Stimulated activated naive B cell treated with anti-CD40 and anti-IgM and Interleukin-4, amounts not matched to agents 10 μg/mL and 1 μg/mL and 100 μg/mL, for 72 hours (primary cell): ENCODE results near the gene SLC27A1.

Experiments
- ATAC-seq, 2 donors: fragments of 150-1000 bp; cut with Tn5 transposase; replicated peaks; 2 replicates each; pipeline ENCODE4 v1.10.0; 2021; ENCODE audit warnings: moderate library complexity in 1 of 2
- DNase-seq: peaks from one replicate; pipeline ENCODE4 v3.0.0; 2021
- H3K27ac Mint-ChIP-seq: one replicate; pipeline ENCODE4 v1.8.0; 2022; ENCODE audit warnings: mild to moderate bottlenecking, mixed read lengths
- H3K27me3 Mint-ChIP-seq, 2 donors: one replicate each; pipeline ENCODE4 v1.8.0; 2022; ENCODE audit warnings: mixed read lengths in 2 of 2
- H3K36me3 Mint-ChIP-seq, 2 donors: one replicate each; pipeline ENCODE4 v1.8.0; 2022; ENCODE audit warnings: mixed read lengths in 2 of 2, mild to moderate bottlenecking in 1 of 2
- H3K4me1 Mint-ChIP-seq, 2 donors: one replicate each; pipeline ENCODE4 v1.8.0; 2022; ENCODE audit warnings: mixed read lengths in 2 of 2, mild to moderate bottlenecking in 1 of 2
- H3K4me3 Mint-ChIP-seq, 2 donors: one replicate each; pipeline ENCODE4 v1.8.0; 2022; ENCODE audit warnings: mild to moderate bottlenecking in 2 of 2, mixed read lengths in 2 of 2, moderate library complexity in 1 of 2
- H3K9me3 Mint-ChIP-seq, 2 donors: one replicate each; pipeline ENCODE4 v1.8.0; 2022; ENCODE audit warnings: mixed read lengths in 2 of 2, mild to moderate bottlenecking in 1 of 2

Gene SLC27A1

GRCh38 chr19:17519967-17520366, 49.6 kb downstream of the SLC27A1 start:
- H3K27me3 Mint-ChIP-seq, result no peaks in the 10 kb centered on the region
- H3K4me3 Mint-ChIP-seq, result no peak overlapping the region
- peaks cover 38 to 49% of the 10 kb centered on the region in 2 donors for H3K4me1 Mint-ChIP-seq
- peaks cover 51 to 63% of the 10 kb centered on the region in 2 donors for H3K36me3 Mint-ChIP-seq
- DNase-seq (no peak), ATAC-seq (no peak)
- peaks cover 7 to 11% of the 10 kb centered on the region in 2 donors for H3K9me3 Mint-ChIP-seq
- H3K27ac Mint-ChIP-seq, result peak overlapping the region; percentile 69

GRCh38 chr19:17520865-17521264, 50.5 kb downstream of the SLC27A1 start:
- H3K9me3 Mint-ChIP-seq, result peaks cover 7 to 11% of the 10 kb centered on the region in 2 donors
- no peak overlapping the region for H3K4me3 Mint-ChIP-seq

GRCh38 chr19:17522988-17523872, 52.9 kb downstream of the SLC27A1 start:
- Mint-ChIP-seq H3K27ac (peak overlapping the region; percentile 90), H3K9me3 (peaks cover 3 to 8% of the 10 kb centered on the region in 2 donors), H3K4me1 (peaks cover 47 to 65% of the 10 kb centered on the region in 2 donors), H3K4me3 (peak overlapping the region; percentile 49 to 69), H3K27me3 (no peaks in the 10 kb centered on the region), H3K36me3 (peaks cover 38 to 53% of the 10 kb centered on the region in 2 donors)
- peak; percentile 95 for DNase-seq
- ATAC-seq, result peak; percentile 82 to 84

More at GRCh38 chr19:17520865-17521264, 50.5 kb downstream of the SLC27A1 start:
- Mint-ChIP-seq H3K36me3 (peaks cover 52 to 66% of the 10 kb centered on the region in 2 donors), H3K27ac (no peak overlapping the region), H3K4me1 (peaks cover 43 to 55% of the 10 kb centered on the region in 2 donors), H3K27me3 (no peaks in the 10 kb centered on the region)
- DNase-seq, result no peak
- no peak for ATAC-seq

- no peaks in the 10 kb centered on the region for H3K27me3 Mint-ChIP-seq
- H3K4me1 Mint-ChIP-seq, result peaks cover 53 to 79% of the 10 kb centered on the region in 2 donors
- peaks cover 44 to 61% of the 10 kb centered on the region in 2 donors for H3K36me3 Mint-ChIP-seq
- peak overlapping the region; percentile 75 for H3K27ac Mint-ChIP-seq
- ATAC-seq (no peak), DNase-seq (no peak)
- H3K9me3 Mint-ChIP-seq, result peaks cover 8 to 12% of the 10 kb centered on the region in 2 donors
- H3K4me3 Mint-ChIP-seq, result no peak overlapping the region
These were observed 54.3 kb downstream of the SLC27A1 start for GRCh38 chr19:17524651-17525050.

- Mint-ChIP-seq H3K9me3 (peaks cover 8 to 12% of the 10 kb centered on the region in 2 donors), H3K36me3 (peaks cover 39 to 61% of the 10 kb centered on the region in 2 donors), H3K27ac (peak overlapping the region; percentile 92), H3K4me1 (peaks cover 55 to 79% of the 10 kb centered on the region in 2 donors), H3K4me3 (peak overlapping the region; percentile 87 to 90), H3K27me3 (no peaks in the 10 kb centered on the region)
- no peak for ATAC-seq
- no peak for DNase-seq
These were observed 54.8 kb downstream of the SLC27A1 start for GRCh38 chr19:17525141-17525540.

- no peaks in the 10 kb centered on the region for H3K27me3 Mint-ChIP-seq
- H3K9me3 Mint-ChIP-seq, result peaks cover 8 to 12% of the 10 kb centered on the region in 2 donors
- ATAC-seq, result peak; percentile 74 to 78
- DNase-seq, result peak; percentile 85
- H3K36me3 Mint-ChIP-seq, result peaks cover 33 to 57% of the 10 kb centered on the region in 2 donors
- H3K27ac Mint-ChIP-seq, result peak overlapping the region; percentile 92
- peaks cover 56 to 89% of the 10 kb centered on the region in 2 donors for H3K4me1 Mint-ChIP-seq
- peak overlapping the region; percentile 87 to 90 for H3K4me3 Mint-ChIP-seq
These were observed 56.6 kb downstream of the SLC27A1 start for GRCh38 chr19:17526922-17527321.

- ATAC-seq (peak; percentile 2), DNase-seq (no peak)
- peaks cover 55 to 85% of the 10 kb centered on the region in 2 donors for H3K4me1 Mint-ChIP-seq
- H3K27ac Mint-ChIP-seq, result peak overlapping the region; percentile 92
- peaks cover 33 to 58% of the 10 kb centered on the region in 2 donors for H3K36me3 Mint-ChIP-seq
- H3K4me3 Mint-ChIP-seq, result peak overlapping the region; percentile 87 to 90
- no peaks in the 10 kb centered on the region for H3K27me3 Mint-ChIP-seq
- peaks cover 8 to 11% of the 10 kb centered on the region in 2 donors for H3K9me3 Mint-ChIP-seq
These were observed 57.0 kb downstream of the SLC27A1 start for GRCh38 chr19:17527326-17527725.

GRCh38 chr19:17528610-17529009, 58.3 kb downstream of the SLC27A1 start:
- ATAC-seq (no peak), DNase-seq (no peak)
- Mint-ChIP-seq H3K4me3 (peak overlapping the region; percentile 87 to 90), H3K27ac (peak overlapping the region; percentile 73), H3K36me3 (peaks cover 34 to 53% of the 10 kb centered on the region in 2 donors), H3K4me1 (peaks cover 43 to 75% of the 10 kb centered on the region in 2 donors), H3K9me3 (peaks cover 7 to 8% of the 10 kb centered on the region in 2 donors), H3K27me3 (no peaks in the 10 kb centered on the region)

- ATAC-seq, result no peak
- H3K36me3 Mint-ChIP-seq, result peaks cover 33 to 55% of the 10 kb centered on the region in 2 donors
- H3K27ac Mint-ChIP-seq, result peak overlapping the region; percentile 89
- H3K27me3 Mint-ChIP-seq, result no peaks in the 10 kb centered on the region
- H3K9me3 Mint-ChIP-seq, result peaks cover 7 to 8% of the 10 kb centered on the region in 2 donors
- DNase-seq, result no peak
- H3K4me1 Mint-ChIP-seq, result peaks cover 39 to 69% of the 10 kb centered on the region in 2 donors
- peak overlapping the region; percentile 87 to 90 for H3K4me3 Mint-ChIP-seq
These were observed 59.2 kb downstream of the SLC27A1 start for GRCh38 chr19:17529239-17530158.

GRCh38 chr19:17530586-17530985, 60.3 kb downstream of the SLC27A1 start:
- Mint-ChIP-seq H3K27me3 (no peaks in the 10 kb centered on the region), H3K4me3 (peak overlapping the region in 1 of 2 donors; percentile 30), H3K36me3 (peaks cover 31 to 46% of the 10 kb centered on the region in 2 donors), H3K9me3 (peaks cover 4 to 5% of the 10 kb centered on the region in 2 donors), H3K4me1 (peaks cover 29 to 60% of the 10 kb centered on the region in 2 donors), H3K27ac (peak overlapping the region; percentile 9)
- DNase-seq, result no peak
- no peak for ATAC-seq

- no peak overlapping the region for H3K27ac Mint-ChIP-seq
- H3K27me3 Mint-ChIP-seq, result no peaks in the 10 kb centered on the region
- no peak overlapping the region for H3K4me3 Mint-ChIP-seq
- peaks cover 35 to 52% of the 10 kb centered on the region in 2 donors for H3K36me3 Mint-ChIP-seq
- ATAC-seq, result no peak
- peaks cover 19 to 51% of the 10 kb centered on the region in 2 donors for H3K4me1 Mint-ChIP-seq
- DNase-seq, result no peak
- peaks cover 4 to 5% of the 10 kb centered on the region in 2 donors for H3K9me3 Mint-ChIP-seq
These were observed 61.8 kb downstream of the SLC27A1 start for GRCh38 chr19:17532116-17532515.

- DNase-seq (no peak), ATAC-seq (no peak)
- Mint-ChIP-seq H3K36me3 (peaks cover 39 to 56% of the 10 kb centered on the region in 2 donors), H3K4me3 (no peak overlapping the region), H3K27ac (peak overlapping the region; percentile 37), H3K4me1 (peaks cover 21 to 54% of the 10 kb centered on the region in 2 donors), H3K9me3 (peaks cover 4 to 5% of the 10 kb centered on the region in 2 donors), H3K27me3 (no peaks in the 10 kb centered on the region)
These were observed 62.2 kb downstream of the SLC27A1 start for GRCh38 chr19:17532557-17532956.

GRCh38 chr19:17534767-17535166, 64.4 kb downstream of the SLC27A1 start:
- peak overlapping the region; percentile 56 for H3K27ac Mint-ChIP-seq
- no peak overlapping the region for H3K4me3 Mint-ChIP-seq
- peaks cover 40 to 55% of the 10 kb centered on the region in 2 donors for H3K36me3 Mint-ChIP-seq
- H3K4me1 Mint-ChIP-seq, result peaks cover 29 to 54% of the 10 kb centered on the region in 2 donors
- no peak for ATAC-seq
- no peaks in the 10 kb centered on the region for H3K9me3 Mint-ChIP-seq
- H3K27me3 Mint-ChIP-seq, result no peaks in the 10 kb centered on the region
- no peak for DNase-seq

GRCh38 chr19:17536955-17537354, 66.6 kb downstream of the SLC27A1 start:
- DNase-seq (no peak), ATAC-seq (no peak)
- Mint-ChIP-seq H3K4me1 (peaks cover 25 to 40% of the 10 kb centered on the region in 2 donors), H3K9me3 (no peaks in the 10 kb centered on the region), H3K4me3 (no peak overlapping the region), H3K27ac (no peak overlapping the region), H3K36me3 (peaks cover 54 to 60% of the 10 kb centered on the region in 2 donors), H3K27me3 (no peaks in the 10 kb centered on the region)
